Right lobe of liver (tissue), 6 donors: Measurements from ENCODE around the gene RBP4. TPM values are rescaled to one million over a fixed set of nuclear protein-coding genes. Genes with fewer than 3 reads are reported as not detected.

Experiments
- ATAC-seq, 4 donors: fragments of 200-7000 bp; cut with Tn5 transposase; one replicate each; pipeline ENCODE4 v1.9.1; 2020; ENCODE audit warnings: mild to moderate bottlenecking in 4 of 4, moderate library complexity in 4 of 4
- DNase-seq, 3 donors: peaks; one replicate each; pipeline ENCODE4 v3.0.0-alpha.2; 2020
- H3K27ac ChIP-seq, 3 donors: fragments of 200-600 bp; one replicate each; pipeline ENCODE4 v1.8.0; 2022
- H3K27me3 ChIP-seq, 2 donors: fragments of 200-600 bp; one replicate each; pipeline ENCODE4 v1.8.0; 2022
- H3K36me3 ChIP-seq, 4 donors: fragments of 200-600 bp; sonication (generic) in 1 of 4; one replicate each; pipeline versions ENCODE4 v1.5.1 to v1.8.0; 2017 to 2022; ENCODE audit warnings: control low read depth in 1 of 4
- H3K4me1 ChIP-seq, 4 donors: fragments of 200-600 bp; sonication (generic) in 1 of 4; one replicate each; pipeline versions ENCODE4 v1.5.1 to v1.8.0; 2017 to 2022; ENCODE audit warnings: control low read depth in 1 of 4
- H3K4me3 ChIP-seq, 3 donors: fragments of 200-600 bp; one replicate each; pipeline ENCODE4 v1.8.0; 2022
- H3K9me3 ChIP-seq, 4 donors: fragments of 200-600 bp; sonication (generic) in 1 of 4; one replicate each; pipeline versions ENCODE4 v1.5.1 to v1.8.0; 2017 to 2022; ENCODE audit warnings: control low read depth in 1 of 4
- POLR2A ChIP-seq: fragments of 450-650 bp; IDR thresholded peaks from one replicate; pipeline ENCODE4 v1.6.1; 2017; ENCODE audit warnings: antibody characterized with exemption, mild to moderate bottlenecking
- WGBS: methylation state at CpG from one replicate; pipeline ENCODE4 v1.1.6; 2018; ENCODE audit warnings: low coverage, low lambda C conversion rate; ENCODE audit not compliant: insufficient coverage; ENCODE audit errors: missing lambda C conversion rate; 5-methylcytosine and 5-hydroxymethylcytosine counted together
- intact Hi-C, 2 donors: fragments of 100-400 bp; cut with DNase I; formaldehyde crosslinking; loops; one replicate each; pipeline versions ENCODE4 v1.11.2 to v1.14.1; 2022
- total RNA-seq, 6 experiments: library from RNA; depleted of rRNA in 2 of 6; stranded (reverse); fragments of >200 nt in 2 of 6; fragmentation: NEBNext Ultra II Directional in 3 of 6; extraction: Animal tissue kit (Norgen Biotek cat#: 25700) in 3 of 6; gene quantifications; one replicate each; pipeline versions ENCODE4 v1.1.0 to v1.2.4, GENCODE V29; 2016 to 2023
- TF ChIP-seq, protein P1 (sequence below), 4 donors: fragments of 200-600 bp in 3 of 4; fragments of 450-650 bp in 1 of 4; IDR thresholded peaks; one replicate each; pipeline versions ENCODE4 v1.5.1 to v1.8.0; 2016 to 2022; ENCODE audit warnings: antibody characterized with exemption in 4 of 4, mild to moderate bottlenecking in 2 of 4
- donor health status: DM: no; HTN: yes; CAD: no.
- donor health status: DM: no; HTN: no; CAD: no.
- donor health status: DM: no; HTN: no; CAD: no.
- donor health status: DM: no; HTN: yes; CAD: no.
- donor health status: DM: no; HTN: yes; CAD: no.

The RBP4 gene
- total RNA-seq, 6 experiments from 2014 or later, result 4,975 to 8,539 (median 5,621) TPM

- no peaks in the 10 kb centered on the region for H3K9me3 ChIP-seq
These were observed 28.7 kb upstream of the RBP4 start for GRCh38 chr10:93629647-93630305.

GRCh38 chr10:93628858-93629257, 27.8 kb upstream of the RBP4 start:
- intact Hi-C loops, result no loop called here
- WGBS, result 94% methylated on average over 3 of the region's 4 CpGs
- H3K9me3 ChIP-seq, result no peaks in the 10 kb centered on the region
- DNase-seq, result no peak
- H3K27ac ChIP-seq, result no peak overlapping the region
- H3K36me3 ChIP-seq, result no peaks in the 10 kb centered on the region
- TF ChIP-seq, protein P1, sequence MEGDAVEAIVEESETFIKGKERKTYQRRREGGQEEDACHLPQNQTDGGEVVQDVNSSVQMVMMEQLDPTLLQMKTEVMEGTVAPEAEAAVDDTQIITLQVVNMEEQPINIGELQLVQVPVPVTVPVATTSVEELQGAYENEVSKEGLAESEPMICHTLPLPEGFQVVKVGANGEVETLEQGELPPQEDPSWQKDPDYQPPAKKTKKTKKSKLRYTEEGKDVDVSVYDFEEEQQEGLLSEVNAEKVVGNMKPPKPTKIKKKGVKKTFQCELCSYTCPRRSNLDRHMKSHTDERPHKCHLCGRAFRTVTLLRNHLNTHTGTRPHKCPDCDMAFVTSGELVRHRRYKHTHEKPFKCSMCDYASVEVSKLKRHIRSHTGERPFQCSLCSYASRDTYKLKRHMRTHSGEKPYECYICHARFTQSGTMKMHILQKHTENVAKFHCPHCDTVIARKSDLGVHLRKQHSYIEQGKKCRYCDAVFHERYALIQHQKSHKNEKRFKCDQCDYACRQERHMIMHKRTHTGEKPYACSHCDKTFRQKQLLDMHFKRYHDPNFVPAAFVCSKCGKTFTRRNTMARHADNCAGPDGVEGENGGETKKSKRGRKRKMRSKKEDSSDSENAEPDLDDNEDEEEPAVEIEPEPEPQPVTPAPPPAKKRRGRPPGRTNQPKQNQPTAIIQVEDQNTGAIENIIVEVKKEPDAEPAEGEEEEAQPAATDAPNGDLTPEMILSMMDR (IDR thresholded peaks at IDR 0.05), result no peak
- no peak for TF ChIP-seq POLR2A
- H3K4me3 ChIP-seq, result no peak overlapping the region
- H3K4me1 ChIP-seq, result no peaks in the 10 kb centered on the region
- H3K27me3 ChIP-seq, result no peaks in the 10 kb centered on the region
- no peak for ATAC-seq

More at GRCh38 chr10:93629647-93630305, 28.7 kb upstream of the RBP4 start:
- intact Hi-C loops, result no loop called here
- H3K27me3 ChIP-seq, result no peaks in the 10 kb centered on the region
- WGBS, result 76% methylated on average over 5 of the region's 7 CpGs
- no peaks in the 10 kb centered on the region for H3K4me1 ChIP-seq
- no peak for DNase-seq
- no peak for ATAC-seq
- no peak for TF ChIP-seq POLR2A
- TF ChIP-seq, protein P1 (IDR thresholded peaks at IDR 0.05), result no peak
- no peaks in the 10 kb centered on the region for H3K36me3 ChIP-seq
- H3K27ac ChIP-seq, result no peak overlapping the region
- no peak overlapping the region for H3K4me3 ChIP-seq

DNA sequence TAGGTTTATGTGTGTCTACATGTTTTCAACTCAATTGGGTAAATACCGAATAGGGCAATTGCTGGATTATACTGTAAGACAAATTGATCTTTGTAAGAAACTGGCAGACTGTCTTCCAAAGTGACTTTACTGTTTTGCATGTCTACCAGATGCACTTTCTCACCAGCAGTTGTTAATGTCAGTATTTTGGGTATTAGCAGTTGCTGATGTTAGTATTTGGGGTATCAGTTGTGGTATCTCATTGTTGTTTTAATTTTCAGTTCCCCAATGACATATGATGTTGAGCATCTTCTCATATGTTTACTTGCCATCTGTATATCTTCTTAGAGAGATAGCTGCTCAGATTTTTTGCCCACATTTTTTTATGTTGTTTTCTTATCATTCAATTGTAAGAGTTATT, 21.9 kb upstream of the RBP4 start:
- Histone ChIP-seq H3K27ac (no peak overlapping the region), H3K4me3 (no peak overlapping the region), H3K36me3 (no peaks in the 10 kb centered on the region), H3K27me3 (no peaks in the 10 kb centered on the region), H3K9me3 (no peaks in the 10 kb centered on the region), H3K4me1 (no peaks in the 10 kb centered on the region)
- no peak for TF ChIP-seq POLR2A
- TF ChIP-seq, protein P1 (IDR thresholded peaks at IDR 0.05), result no peak
- no peak for DNase-seq
- intact Hi-C loops, result no loop called here
- 94% methylated on average over 1 of the region's 1 CpG for WGBS
- no peak for ATAC-seq

DNA sequence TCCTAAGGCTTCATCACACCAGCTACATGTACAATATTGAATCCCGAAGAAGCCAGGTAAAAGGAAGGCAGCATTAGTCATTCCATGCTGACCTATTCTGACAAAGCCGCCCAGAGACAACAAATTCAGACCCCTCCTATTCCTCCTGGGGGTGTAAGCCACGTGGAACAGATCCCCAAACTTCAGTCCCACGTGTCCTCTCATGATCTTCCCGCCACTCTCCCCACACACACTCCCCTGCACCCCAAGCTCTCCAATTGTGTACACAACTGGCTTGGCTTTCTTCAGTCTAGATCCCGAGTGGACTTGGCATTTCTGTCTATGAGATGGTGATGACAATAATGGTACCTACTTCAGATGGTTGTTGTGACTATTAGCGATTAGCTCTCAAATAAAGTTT, 19.9 kb upstream of the RBP4 start:
- 83% methylated on average over 2 of the region's 7 CpGs for WGBS

More for the DNA sequence above, 19.9 kb upstream of the RBP4 start:
- TF ChIP-seq POLR2A, result no peak
- TF ChIP-seq, protein P1 (IDR thresholded peaks at IDR 0.05), result no peak
- ATAC-seq (no peak), DNase-seq (no peak)
- H3K4me1 ChIP-seq, result no peaks in the 10 kb centered on the region
- no peak overlapping the region for H3K27ac ChIP-seq
- H3K27me3 ChIP-seq, result no peaks in the 10 kb centered on the region
- intact Hi-C loops, result no loop called here
- H3K4me3 ChIP-seq, result no peak overlapping the region
- no peaks in the 10 kb centered on the region for H3K36me3 ChIP-seq
- H3K9me3 ChIP-seq, result no peaks in the 10 kb centered on the region
